ENCODE data around the gene CELA2B.

DNA sequence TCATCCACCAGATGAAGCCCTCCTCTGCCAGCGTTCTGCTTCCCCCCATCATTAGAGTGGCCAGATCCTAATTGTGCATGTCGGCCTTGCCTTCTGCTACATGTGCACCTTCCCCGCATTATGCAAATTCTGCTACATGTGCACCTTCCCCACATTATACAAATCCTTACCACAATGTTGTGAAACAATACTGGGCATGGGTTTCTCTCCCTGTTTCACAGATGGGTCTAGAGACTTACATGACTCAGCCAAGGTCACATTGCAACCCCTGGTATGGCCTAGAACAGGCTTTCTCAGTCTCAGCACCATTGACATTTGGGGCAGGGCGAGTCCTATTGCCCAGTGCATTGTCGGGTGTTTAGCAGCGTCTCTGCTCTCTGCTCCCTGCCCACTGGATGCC is 20.4 kb upstream of the CELA2B start:
- TF ChIP-seq, protein P1, sequence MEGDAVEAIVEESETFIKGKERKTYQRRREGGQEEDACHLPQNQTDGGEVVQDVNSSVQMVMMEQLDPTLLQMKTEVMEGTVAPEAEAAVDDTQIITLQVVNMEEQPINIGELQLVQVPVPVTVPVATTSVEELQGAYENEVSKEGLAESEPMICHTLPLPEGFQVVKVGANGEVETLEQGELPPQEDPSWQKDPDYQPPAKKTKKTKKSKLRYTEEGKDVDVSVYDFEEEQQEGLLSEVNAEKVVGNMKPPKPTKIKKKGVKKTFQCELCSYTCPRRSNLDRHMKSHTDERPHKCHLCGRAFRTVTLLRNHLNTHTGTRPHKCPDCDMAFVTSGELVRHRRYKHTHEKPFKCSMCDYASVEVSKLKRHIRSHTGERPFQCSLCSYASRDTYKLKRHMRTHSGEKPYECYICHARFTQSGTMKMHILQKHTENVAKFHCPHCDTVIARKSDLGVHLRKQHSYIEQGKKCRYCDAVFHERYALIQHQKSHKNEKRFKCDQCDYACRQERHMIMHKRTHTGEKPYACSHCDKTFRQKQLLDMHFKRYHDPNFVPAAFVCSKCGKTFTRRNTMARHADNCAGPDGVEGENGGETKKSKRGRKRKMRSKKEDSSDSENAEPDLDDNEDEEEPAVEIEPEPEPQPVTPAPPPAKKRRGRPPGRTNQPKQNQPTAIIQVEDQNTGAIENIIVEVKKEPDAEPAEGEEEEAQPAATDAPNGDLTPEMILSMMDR (IDR thresholded peaks at IDR 0.05): no peak
- no peak for TF ChIP-seq EZH2phosphoT487 (IDR thresholded peaks at IDR 0.05; ENCODE audit: borderline replicate concordance, low read depth)
- TF ChIP-seq EP300 (IDR thresholded peaks at IDR 0.05; ENCODE audit: borderline replicate concordance in 1 of 2, low read depth in 1 of 2, low read length in 1 of 2): no peak
- no peak for TF ChIP-seq SIN3A (IDR thresholded peaks at IDR 0.05; ENCODE audit: borderline replicate concordance, low read depth, low read length)
- no peak for TF ChIP-seq RAD21 (IDR thresholded peaks at IDR 0.05; ENCODE audit: low read length)
- TF ChIP-seq USF2 (IDR thresholded peaks at IDR 0.05; ENCODE audit: borderline replicate concordance, low read depth, low read length): no peak

All from SK-N-SH (cell line).